IMR-90 (cell line): ENCODE measurements around the gene PIK3C3. TPM values are rescaled to one million over a fixed set of nuclear protein-coding genes. Genes with fewer than 3 reads are reported as not detected.

ENCODE experiments used
- ATAC-seq: fragments of 200-7000 bp; cut with Tn5 transposase; 2 replicates; pipeline ENCODE4 v1.9.1; 2020; ENCODE audit warnings: low read depth, mild to moderate bottlenecking, moderate library complexity
- BruUV-seq: library from RNA; stranded (reverse); fragments of 400-500 nt; replicated peaks from 2 replicates; lab custom pipeline; 2021; lab: Mats Ljungman, UMichigan
- CTCF ChIA-PET: fragments of 300-600 bp; formaldehyde crosslinking; extraction: SDS; loops from one replicate; lab custom pipeline; 2021; ENCODE audit warnings: antibody characterized with exemption; lab: Yijun Ruan, JAX
- POLR2A ChIA-PET: fragments of 300-600 bp; sonication (Branson Sonifier 250); formaldehyde crosslinking; loops from one replicate; lab custom pipeline; 2022; ENCODE audit warnings: antibody characterized with exemption; ENCODE audit not compliant: unreplicated experiment; lab: Charles Lee
- DNase-seq: peaks from one replicate; pipeline ENCODE4 v3.0.0; 2013
- H2AFZ ChIP-seq: replicated peaks from 2 replicates; pipeline ENCODE3; 2013; ENCODE audit warnings: low read length, mild to moderate bottlenecking; ENCODE audit not compliant: poor library complexity
- H2AK5ac ChIP-seq: 2 replicates; pipeline ENCODE4 v1.6.1; 2013; ENCODE audit warnings: low read depth, low read length, inconsistent platforms
- H2AK9ac ChIP-seq: replicated peaks from 2 replicates; pipeline ENCODE3; 2013; ENCODE audit warnings: mild to moderate bottlenecking, low read depth, low read length, moderate library complexity; ENCODE audit not compliant: poor library complexity
- H2BK120ac ChIP-seq: 2 replicates; pipeline ENCODE4 v1.6.1; 2013; ENCODE audit warnings: low read depth, low read length, inconsistent platforms
- H2BK15ac ChIP-seq: 3 replicates; pipeline ENCODE4 v1.6.1; 2013; ENCODE audit warnings: low read depth, low read length, inconsistent platforms
- H2BK20ac ChIP-seq: 2 replicates; pipeline ENCODE4 v1.6.1; 2013; ENCODE audit warnings: low read depth, mild to moderate bottlenecking, inconsistent platforms, low read length, moderate library complexity
- H2BK5ac ChIP-seq: 2 replicates; pipeline ENCODE4 v1.6.1; 2013; ENCODE audit warnings: mild to moderate bottlenecking, low read depth, low read length, inconsistent platforms; ENCODE audit not compliant: poor library complexity, severe bottlenecking
- H3K14ac ChIP-seq: replicated peaks from 2 replicates; pipeline ENCODE4 v1.6.1; 2013; ENCODE audit warnings: low read depth, low read length, inconsistent platforms
- H3K18ac ChIP-seq: 2 replicates; pipeline ENCODE4 v1.6.1; 2013; ENCODE audit warnings: low read depth, low read length, control low read depth
- H3K23ac ChIP-seq: 2 replicates; pipeline ENCODE4 v1.6.1; 2013; ENCODE audit warnings: low read depth, low read length, inconsistent platforms
- H3K27ac ChIP-seq: 2 replicates; pipeline ENCODE4 v1.5.1; 2013; ENCODE audit warnings: mild to moderate bottlenecking, control low read depth, low read length; ENCODE audit not compliant: insufficient read depth
- H3K27me3 ChIP-seq: 2 replicates; pipeline ENCODE4 v1.6.1; 2013; ENCODE audit warnings: low read length; ENCODE audit not compliant: control insufficient read depth, insufficient read depth
- H3K36me3 ChIP-seq: 2 replicates; pipeline ENCODE4 v1.6.1; 2013; ENCODE audit warnings: low read length, mixed read lengths; ENCODE audit not compliant: control insufficient read depth, insufficient read depth
- H3K4ac ChIP-seq: 2 replicates; pipeline ENCODE4 v1.6.1; 2013; ENCODE audit warnings: low read depth, low read length, inconsistent platforms
- H3K4me1 ChIP-seq: 2 replicates; pipeline ENCODE4 v1.6.1; 2013; ENCODE audit warnings: low read length, mixed read lengths; ENCODE audit not compliant: control insufficient read depth, insufficient read depth
- H3K4me2 ChIP-seq: 2 replicates; pipeline ENCODE4 v1.6.1; 2013; ENCODE audit warnings: low read depth, mild to moderate bottlenecking, control low read depth, low read length, moderate library complexity
- H3K4me3 ChIP-seq: 2 replicates; pipeline ENCODE4 v1.5.1; 2013; ENCODE audit warnings: low read depth, mild to moderate bottlenecking, control low read depth, low read length, moderate library complexity; ENCODE audit not compliant: insufficient read depth
- H3K56ac ChIP-seq: 2 replicates; pipeline ENCODE4 v1.6.1; 2013; ENCODE audit warnings: low read length, inconsistent platforms; ENCODE audit not compliant: insufficient read depth; ENCODE audit errors: extremely low read depth
- H3K79me1 ChIP-seq, 2 experiments: 2 replicates each; pipeline ENCODE4 v1.6.1; 2013; ENCODE audit warnings: low read length in 2 of 2, inconsistent platforms in 1 of 2, low read depth in 1 of 2
- H3K9ac ChIP-seq: 2 replicates; pipeline ENCODE4 v1.6.1; 2013; ENCODE audit warnings: low read depth, low read length, control low read depth
- H3K9me1 ChIP-seq: 2 replicates; pipeline ENCODE4 v1.6.1; 2013; ENCODE audit warnings: low read length, inconsistent platforms; ENCODE audit not compliant: insufficient read depth
- H3K9me3 ChIP-seq: 2 replicates; pipeline ENCODE4 v1.6.1; 2013; ENCODE audit warnings: low read length; ENCODE audit not compliant: control insufficient read depth, insufficient read depth
- H4K20me1 ChIP-seq: 2 replicates; pipeline ENCODE4 v1.6.1; 2013; ENCODE audit warnings: low read length, inconsistent platforms; ENCODE audit not compliant: insufficient read depth
- H4K5ac ChIP-seq: 2 replicates; pipeline ENCODE4 v1.6.1; 2013; ENCODE audit warnings: mild to moderate bottlenecking, low read depth, low read length, control low read depth
- H4K8ac ChIP-seq, 2 experiments: 2 replicates each; pipeline ENCODE4 v1.6.1; 2013; ENCODE audit warnings: low read depth in 2 of 2, low read length in 2 of 2, control low read depth in 1 of 2, inconsistent platforms in 1 of 2
- H4K91ac ChIP-seq: 2 replicates; pipeline ENCODE4 v1.6.1; 2013; ENCODE audit warnings: low read depth, low read length, inconsistent platforms; ENCODE audit not compliant: insufficient read depth
- BHLHE40 ChIP-seq: fragments of 150-350 bp; IDR thresholded peaks from 2 replicates; pipeline ENCODE4 v1.6.1; 2016; ENCODE audit warnings: mild to moderate bottlenecking, low read depth, low read length
- CEBPB ChIP-seq: IDR thresholded peaks from 2 replicates; pipeline ENCODE4 v1.6.1; 2012; ENCODE audit warnings: low read depth, low read length, improper control_type of control experiment
- CHD1 ChIP-seq: IDR thresholded peaks from 2 replicates; pipeline ENCODE4 v1.6.1; 2012; ENCODE audit warnings: low read depth, low read length, improper control_type of control experiment
- CTCF ChIP-seq: conservative IDR thresholded peaks from 2 replicates; pipeline ENCODE4 v1.5.1; 2012; ENCODE audit warnings: mild to moderate bottlenecking, low read depth, low read length, improper control_type of control experiment
- ELK1 ChIP-seq: fragments of 150-350 bp; IDR thresholded peaks from 2 replicates; pipeline ENCODE4 v1.6.1; 2016; ENCODE audit warnings: low read depth, mild to moderate bottlenecking, low read length, moderate library complexity, borderline replicate concordance
- FOS ChIP-seq: fragments of 150-350 bp; IDR thresholded peaks from 2 replicates; pipeline ENCODE4 v1.6.1; 2016; ENCODE audit warnings: low read depth, low read length
- MAFK ChIP-seq: IDR thresholded peaks from 2 replicates; pipeline ENCODE4 v1.6.1; 2012; ENCODE audit warnings: low read depth, low read length, improper control_type of control experiment
- MAZ ChIP-seq: IDR thresholded peaks from 2 replicates; pipeline ENCODE4 v1.6.1; 2012; ENCODE audit warnings: low read depth, mild to moderate bottlenecking, low read length, improper control_type of control experiment, moderate library complexity, borderline replicate concordance
- MXI1 ChIP-seq: IDR thresholded peaks from 2 replicates; pipeline ENCODE4 v1.6.1; 2012; ENCODE audit warnings: low read depth, mild to moderate bottlenecking, low read length, moderate library complexity, borderline replicate concordance
- NFE2L2 ChIP-seq: fragments of 150-350 bp; IDR thresholded peaks from 2 replicates; pipeline ENCODE4 v1.6.1; 2016; ENCODE audit warnings: low read depth, mild to moderate bottlenecking, low read length
- POLR2A ChIP-seq: IDR thresholded peaks from 2 replicates; pipeline ENCODE4 v1.6.1; 2012; ENCODE audit warnings: mild to moderate bottlenecking, low read depth, low read length
- RAD21 ChIP-seq: IDR thresholded peaks from 2 replicates; pipeline ENCODE4 v1.6.1; 2012; ENCODE audit warnings: low read length, improper control_type of control experiment
- RCOR1 ChIP-seq: IDR thresholded peaks from 2 replicates; pipeline ENCODE4 v1.6.1; 2012; ENCODE audit warnings: mild to moderate bottlenecking, low read length, improper control_type of control experiment; ENCODE audit not compliant: insufficient replicate concordance
- RFX5 ChIP-seq: IDR thresholded peaks from 2 replicates; pipeline ENCODE4 v1.8.0; 2012; ENCODE audit warnings: low read depth, mild to moderate bottlenecking, low read length, moderate library complexity
- SMC3 ChIP-seq: fragments of 150-350 bp; IDR thresholded peaks from 2 replicates; pipeline ENCODE4 v1.6.1; 2016; ENCODE audit warnings: low read depth, mild to moderate bottlenecking, antibody characterized with exemption, low read length, moderate library complexity
- USF2 ChIP-seq: fragments of 150-350 bp; IDR thresholded peaks from 2 replicates; pipeline ENCODE4 v1.6.1; 2017; ENCODE audit warnings: mild to moderate bottlenecking, antibody characterized with exemption, low read length, low read depth
- WGBS, 2 experiments: methylation state at CpG; one replicate each; pipeline versions ENCODE4 v1.1.5 to v1.1.7; 2013; ENCODE audit warnings: missing lambda C conversion rate in 2 of 2; ENCODE audit not compliant: insufficient read length in 1 of 2; ENCODE audit errors: extremely low coverage in 2 of 2; 5-methylcytosine and 5-hydroxymethylcytosine counted together
- dilution Hi-C: fragments of 300-500 bp; cut with HindIII; formaldehyde crosslinking; loops from one replicate; pipeline ENCODE4 v1.14.3; 2018; ENCODE audit warnings: low sequenced_read_pairs; ENCODE audit not compliant: unreplicated experiment
- in situ Hi-C: fragments of 300-500 bp; cut with MboI; formaldehyde crosslinking; loops from 3 replicates; pipeline ENCODE4 v1.14.3; 2019; ENCODE audit warnings: low sequenced_read_pairs, inconsistent platforms, mixed read lengths
- intact Hi-C: fragments of 100-400 bp; cut with micrococcal nuclease; formaldehyde crosslinking; loops from 2 replicates; pipeline ENCODE4 v1.10.0; 2022
- polyA plus RNA-seq, 3 experiments: library from polyadenylated mRNA; depleted of rRNA; stranded (reverse); fragments of >200 nt; gene quantifications; 2 replicates each; pipeline ENCODE4 v1.2.3, GENCODE V29; 2012; ENCODE audit warnings: low replicate concordance in 1 of 3
- total RNA-seq: library from RNA; depleted of rRNA; stranded (reverse); fragments of >200 nt; gene quantifications from 2 replicates; pipeline ENCODE4 v1.2.3, GENCODE V29; 2012

Gene PIK3C3
- total and polyA plus RNA-seq, 2 of the 4 experiments (the other 2 are of a cell fraction), result 41.2 to 57.2 TPM

GRCh38 chr18:42131930-42132244, 176.9 kb downstream of the PIK3C3 start:
- H3K23ac ChIP-seq, result no peak overlapping the region
- no peak overlapping the region for H3K4me3 ChIP-seq
- in situ Hi-C loops (no loop called here), intact Hi-C loops (no loop called here), dilution Hi-C loops (no loop called here)
- H3K9ac ChIP-seq, result no peak overlapping the region
- no peaks in the 10 kb centered on the region for H3K36me3 ChIP-seq
- no peaks in the 10 kb centered on the region for H3K9me3 ChIP-seq
- H2AK5ac ChIP-seq, result no peak overlapping the region
- H2BK120ac ChIP-seq, result no peak overlapping the region
- H3K4me2 ChIP-seq, result no peak overlapping the region
- no peak overlapping the region for H3K4ac ChIP-seq
- no peak overlapping the region for H2AFZ ChIP-seq
- no peak for DNase-seq
- H2BK15ac ChIP-seq, result no peak overlapping the region
- no peaks in the 10 kb centered on the region for H4K20me1 ChIP-seq
- no peak overlapping the region for H2AK9ac ChIP-seq
- H3K56ac ChIP-seq, result no peak overlapping the region
- no peak overlapping the region for H3K18ac ChIP-seq
- H4K5ac ChIP-seq, result no peak overlapping the region
- no peak for TF ChIP-seq RFX5
- TF ChIP-seq RCOR1, result no peak
- TF ChIP-seq BHLHE40, result no peak
- no peak for TF ChIP-seq RAD21
- TF ChIP-seq ELK1, result no peak
- no peak for TF ChIP-seq FOS
- no peak for TF ChIP-seq MAFK
- no peak for TF ChIP-seq NFE2L2
- no peak for TF ChIP-seq MAZ
- no peak for TF ChIP-seq USF2
- no peak for TF ChIP-seq CHD1
- TF ChIP-seq CEBPB, result no peak
- TF ChIP-seq SMC3, result no peak
- TF ChIP-seq MXI1, result no peak
- no peak for TF ChIP-seq POLR2A
- no peak for TF ChIP-seq CTCF
- no peak overlapping the region for H2BK20ac ChIP-seq
- H4K8ac ChIP-seq, result no peak overlapping the region
- BruUV-seq, result no TSS peak
- H3K79me1 ChIP-seq, result no peaks in the 10 kb centered on the region
- H3K27me3 ChIP-seq, result no peaks in the 10 kb centered on the region
- no peaks in the 10 kb centered on the region for H3K4me1 ChIP-seq
- no peaks in the 10 kb centered on the region for H3K9me1 ChIP-seq
- no peak overlapping the region for H4K91ac ChIP-seq
- no peak overlapping the region for H3K14ac ChIP-seq
- WGBS, 2 experiments, result no CpG with 5 or more reads among the region's 2 CpGs
- H2BK5ac ChIP-seq, result no peak overlapping the region
- no peak overlapping the region for H3K27ac ChIP-seq
- ChIA-PET CTCF (interaction anchor here (1.5 kb wide), 1 partner anchor 18 kb away, joined by 4 read pairs; no protein-coding TSS in a partner anchor), POLR2A (no interaction called here)
- ATAC-seq, result no peak
